HT-29 (cell line): Measurements from ENCODE around the gene CABCOCO1. TPM values are rescaled to one million over a fixed set of nuclear protein-coding genes. Genes with fewer than 3 reads are reported as not detected.

Source experiments
- DNase-seq: peaks from one replicate; pipeline ENCODE4 v3.0.0-alpha.2; 2015; ENCODE audit warnings: low spot score
- total RNA-seq: library from RNA; depleted of rRNA; stranded (reverse); fragments of >200 nt; shearing (Covaris generic); gene quantifications from 2 replicates; pipeline ENCODE4 v1.2.3, GENCODE V29; 2014; rRNA removed

The CABCOCO1 gene
- total RNA-seq, result not detected in 2 replicates

GRCh38 chr10:61662794-61663259, at the start of gene CABCOCO1:
Gene CABCOCO1, plus strand, starts transcription at chr10:61662929. Its CDS starts 44 bp downstream, at chr10:61662973.
- no peak for DNase-seq

GRCh38 chr10:61613665-61614064, 49.1 kb upstream of the CABCOCO1 start:
- no peak for DNase-seq

GRCh38 chr10:61616611-61617010, 46.1 kb upstream of the CABCOCO1 start:
- no peak for DNase-seq

- DNase-seq, result no peak
Measured at GRCh38 chr10:61617180-61617579, 45.5 kb upstream of the CABCOCO1 start.

GRCh38 chr10:61617586-61617985, 45.1 kb upstream of the CABCOCO1 start:
- DNase-seq, result no peak

GRCh38 chr10:61618388-61618961, 44.3 kb upstream of the CABCOCO1 start:
- no peak for DNase-seq

GRCh38 chr10:61620506-61620905, 42.2 kb upstream of the CABCOCO1 start:
- DNase-seq, result no peak

GRCh38 chr10:61621605-61622051, 41.1 kb upstream of the CABCOCO1 start:
- DNase-seq, result peak; percentile 39

GRCh38 chr10:61623161-61623560, 39.6 kb upstream of the CABCOCO1 start:
- DNase-seq, result no peak

GRCh38 chr10:61626209-61626608, 36.5 kb upstream of the CABCOCO1 start:
- no peak for DNase-seq

- DNase-seq, result no peak
Measured at GRCh38 chr10:61627266-61627665, 35.5 kb upstream of the CABCOCO1 start.

GRCh38 chr10:61628151-61628874, 34.4 kb upstream of the CABCOCO1 start:
- no peak for DNase-seq

GRCh38 chr10:61628875-61629513, 33.7 kb upstream of the CABCOCO1 start:
- DNase-seq, result no peak

GRCh38 chr10:61629576-61629975, 33.2 kb upstream of the CABCOCO1 start:
- DNase-seq, result no peak

GRCh38 chr10:61632057-61632670, 30.6 kb upstream of the CABCOCO1 start:
- DNase-seq, result peak; percentile 21

GRCh38 chr10:61633665-61634064, 29.1 kb upstream of the CABCOCO1 start:
- DNase-seq, result no peak

- no peak for DNase-seq
Measured at GRCh38 chr10:61634746-61635145, 28.0 kb upstream of the CABCOCO1 start.

- no peak for DNase-seq
Measured at GRCh38 chr10:61635471-61635870, 27.3 kb upstream of the CABCOCO1 start.

GRCh38 chr10:61635932-61636331, 26.8 kb upstream of the CABCOCO1 start:
- peak; percentile 33 for DNase-seq

- no peak for DNase-seq
Measured at GRCh38 chr10:61639952-61640351, 22.8 kb upstream of the CABCOCO1 start.

GRCh38 chr10:61640856-61641255, 21.9 kb upstream of the CABCOCO1 start:
- no peak for DNase-seq

- no peak for DNase-seq
Measured at GRCh38 chr10:61642150-61642571, 20.6 kb upstream of the CABCOCO1 start.
